HG03469 (cell line): ENCODE measurements around the gene FAM13A.
"Not testable (repeated sequence)": the region's sequence is repeated elsewhere in the genome, so short reads cannot be mapped to it uniquely, and the experiment has no call there.

Experiments used
- ATAC-seq: cut with Tn5 transposase; IDR thresholded peaks from one replicate; pipeline ENCODE4 v1.9.1; 2021; ENCODE audit warnings: mild to moderate bottlenecking, moderate library complexity, moderate number of reproducible peaks; ENCODE audit not compliant: unreplicated experiment

Gene FAM13A

DNA sequence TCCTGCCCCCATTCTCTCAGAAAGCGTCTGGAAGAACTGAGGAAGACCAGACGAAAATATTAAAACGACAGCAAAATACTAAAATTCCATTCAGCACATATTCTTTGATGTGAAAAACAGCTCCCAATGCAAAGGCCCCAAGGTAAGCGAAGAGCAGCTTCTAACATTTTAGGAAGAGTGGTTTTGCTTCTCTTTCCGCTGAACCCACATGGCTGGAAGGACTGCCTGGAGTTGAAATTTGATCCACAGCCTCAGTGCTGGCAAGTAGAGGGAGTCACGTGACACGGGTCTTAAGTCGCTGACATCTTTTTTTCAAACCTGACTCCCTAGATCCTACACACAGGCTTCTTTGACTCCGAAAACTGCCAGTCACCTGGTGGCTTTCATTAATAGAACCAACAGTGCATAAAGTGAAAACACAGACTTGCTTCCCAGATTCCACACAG lies at the start of gene FAM13A:
Gene FAM13A, minus strand, starts transcription at position 233 of the 446 bp plus-strand sequence. Its CDS starts 221 bp downstream, at position 12.
- ATAC-seq: no peak

DNA sequence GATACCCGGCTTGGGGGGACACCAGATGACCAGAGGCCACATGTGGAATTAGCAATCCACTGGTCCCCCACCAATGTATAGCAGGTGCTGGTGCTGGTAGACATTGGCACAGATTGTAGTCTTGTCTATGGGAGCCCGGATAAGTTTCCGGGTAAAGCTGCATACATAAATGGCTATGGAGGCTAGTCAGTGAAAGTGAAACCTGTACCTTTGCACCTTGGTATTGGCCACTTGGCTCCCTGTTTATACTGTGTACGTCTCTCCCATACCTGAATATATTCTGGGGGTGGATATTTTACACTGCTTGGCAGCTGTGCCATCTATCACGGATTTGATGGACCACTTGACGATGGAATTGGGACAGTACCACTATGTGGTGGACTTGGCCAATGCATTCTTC lies 48.7 kb upstream of the FAM13A start:
- ATAC-seq: no peak

DNA sequence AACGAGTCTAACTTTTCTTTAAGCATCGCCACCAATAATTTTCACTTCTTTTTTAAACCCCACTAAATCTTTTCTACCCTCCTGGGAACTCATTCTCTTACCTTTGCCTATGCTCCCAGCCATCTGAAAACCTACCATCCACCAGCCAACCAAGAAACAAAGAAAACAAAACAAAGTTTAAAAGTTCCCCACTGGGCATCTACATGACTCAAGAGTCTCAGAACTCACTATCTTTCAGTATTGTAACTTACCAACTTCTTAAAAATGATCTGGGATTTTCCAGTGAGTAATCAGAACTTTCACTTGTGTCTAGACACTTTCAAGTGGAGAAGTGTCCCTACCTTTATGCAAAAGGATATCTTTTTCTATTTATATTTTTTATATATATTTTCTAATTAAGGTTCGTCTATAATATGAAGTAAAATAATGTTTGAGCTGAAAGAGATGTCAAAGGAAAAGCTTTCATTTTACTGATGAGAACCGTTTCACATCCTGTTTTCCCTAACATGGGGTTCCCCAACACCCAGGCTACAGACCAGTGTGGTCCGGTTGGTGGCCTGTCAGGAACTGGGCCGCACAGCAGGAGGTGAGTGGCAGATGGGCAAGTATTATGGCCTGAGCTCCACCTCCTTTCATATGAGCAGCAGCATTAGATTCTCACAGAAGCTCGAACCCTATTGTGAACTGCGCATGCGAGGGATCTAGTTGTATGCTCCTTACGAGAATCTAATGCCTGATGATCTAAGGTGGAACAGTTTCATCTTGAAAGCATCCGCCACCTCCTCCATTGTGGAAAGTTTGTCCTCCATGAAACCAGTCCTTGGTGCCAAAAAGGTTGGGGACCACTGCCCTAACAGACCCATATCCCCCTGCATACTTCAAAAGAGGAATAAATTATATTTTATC lies 44.5 kb upstream of the FAM13A start:
- ATAC-seq: peak; percentile 85

DNA sequence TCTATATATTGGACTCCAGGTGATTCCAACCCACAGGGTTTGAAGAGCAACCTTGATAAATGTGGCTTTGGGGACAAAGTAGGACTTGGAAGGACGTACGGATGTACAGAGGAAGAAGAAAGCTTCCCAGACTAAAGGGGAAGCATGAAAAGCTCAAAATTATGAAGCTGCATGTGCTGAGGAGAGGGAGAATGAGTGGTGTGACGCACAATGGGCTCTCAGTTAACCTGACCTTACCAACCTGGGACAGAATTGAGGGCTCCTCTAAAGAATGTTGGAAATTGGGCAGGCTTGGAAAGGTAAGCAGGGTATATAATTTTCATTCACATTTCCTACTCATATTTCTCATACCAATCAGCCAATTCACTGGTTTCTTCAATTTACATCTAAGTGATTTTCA lies 43.9 kb upstream of the FAM13A start:
- no peak for ATAC-seq

DNA sequence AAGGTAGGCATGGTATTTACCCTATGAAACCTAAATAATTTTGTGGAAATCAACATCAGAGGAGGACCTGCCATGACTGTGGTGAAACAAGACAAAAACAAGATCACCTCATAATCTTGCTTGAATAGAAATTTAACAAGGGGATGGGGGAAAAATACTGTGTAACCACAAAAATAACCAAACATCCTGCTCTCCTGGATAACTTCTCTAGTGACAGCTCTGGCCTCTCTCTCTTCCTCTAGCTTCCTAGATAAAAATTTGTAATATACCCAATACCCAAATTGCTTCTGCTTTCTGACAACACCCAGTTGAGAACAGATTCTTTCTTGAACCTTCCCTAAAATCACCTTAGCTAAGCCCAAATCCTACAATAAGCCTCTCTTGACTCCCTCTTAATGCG lies 42.5 kb upstream of the FAM13A start:
- ATAC-seq: no peak

DNA sequence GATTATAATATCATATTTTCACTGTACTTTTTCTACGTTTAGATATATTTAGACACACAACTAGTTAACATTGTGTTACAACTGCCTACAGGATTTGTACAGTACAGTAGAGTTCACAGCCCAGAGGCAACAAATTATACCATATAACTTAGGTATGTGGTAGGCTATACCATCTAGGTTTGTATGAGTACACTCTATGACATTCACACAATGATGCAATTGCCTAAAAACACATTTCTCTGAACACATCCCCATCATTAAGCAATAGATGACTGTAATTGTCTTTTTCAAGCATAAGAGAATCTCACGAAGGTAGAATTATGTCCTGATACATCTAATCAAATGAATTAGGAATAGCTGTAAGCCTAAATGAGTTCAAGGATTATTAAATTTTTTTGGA lies 42.0 kb upstream of the FAM13A start:
- no peak for ATAC-seq

DNA sequence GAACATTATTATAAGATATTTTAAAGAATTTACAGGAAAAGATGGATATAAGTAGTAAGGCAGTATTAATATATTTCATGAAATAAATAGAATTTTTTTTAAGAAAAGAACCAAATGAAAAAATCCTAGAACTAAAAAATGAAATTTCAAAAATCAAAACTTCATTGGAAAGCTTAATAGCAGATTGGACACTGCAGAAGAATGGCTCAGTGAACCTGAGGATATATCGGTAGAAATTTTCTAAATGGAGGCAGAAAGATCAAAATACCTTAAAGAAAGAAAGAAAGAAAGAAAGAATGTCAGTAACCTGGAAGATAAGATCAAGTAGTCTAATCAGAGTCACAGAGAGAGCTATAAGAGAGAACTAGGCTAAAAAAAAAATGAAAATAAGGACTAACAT lies 21.3 kb upstream of the FAM13A start:
- ATAC-seq: no peak

DNA sequence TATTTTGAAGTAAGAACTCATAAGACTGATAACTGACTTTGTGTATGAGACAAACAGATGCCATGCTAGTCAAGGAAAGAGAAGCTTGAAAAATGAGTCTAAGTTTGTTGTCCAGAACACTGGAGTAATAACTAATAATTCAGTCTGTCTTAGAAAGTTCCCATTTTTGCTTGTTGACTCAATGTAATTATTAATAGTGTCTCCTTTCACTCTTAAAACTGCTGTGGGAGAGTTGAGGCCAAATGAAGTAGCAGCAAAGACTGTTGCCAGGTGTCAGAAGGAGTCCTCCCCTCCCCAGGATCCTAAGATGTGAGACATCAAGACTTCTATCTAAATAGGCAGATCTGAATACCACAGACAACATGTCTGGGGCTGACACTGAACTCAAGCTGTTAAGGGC lies 20.8 kb upstream of the FAM13A start:
- ATAC-seq: no peak

DNA sequence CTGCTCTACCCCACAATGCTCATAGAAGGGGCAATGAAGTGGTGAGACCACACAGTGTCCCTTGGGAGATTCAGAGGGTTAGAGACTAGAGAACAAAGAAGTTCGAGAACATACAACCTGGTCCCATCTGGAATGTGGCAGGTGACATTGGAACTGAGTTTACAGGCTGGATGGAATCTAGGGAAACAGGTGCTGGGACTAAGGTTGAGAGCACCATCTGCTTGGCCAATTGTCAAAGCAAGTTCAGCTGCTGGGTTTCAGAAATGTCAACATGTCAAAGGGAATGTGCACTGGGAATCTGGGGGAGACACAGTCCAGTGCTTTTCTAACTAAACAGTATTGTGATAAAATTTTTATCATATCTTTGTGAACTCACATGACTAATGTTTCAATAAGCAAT lies 15.9 kb upstream of the FAM13A start:
- ATAC-seq: no peak

DNA sequence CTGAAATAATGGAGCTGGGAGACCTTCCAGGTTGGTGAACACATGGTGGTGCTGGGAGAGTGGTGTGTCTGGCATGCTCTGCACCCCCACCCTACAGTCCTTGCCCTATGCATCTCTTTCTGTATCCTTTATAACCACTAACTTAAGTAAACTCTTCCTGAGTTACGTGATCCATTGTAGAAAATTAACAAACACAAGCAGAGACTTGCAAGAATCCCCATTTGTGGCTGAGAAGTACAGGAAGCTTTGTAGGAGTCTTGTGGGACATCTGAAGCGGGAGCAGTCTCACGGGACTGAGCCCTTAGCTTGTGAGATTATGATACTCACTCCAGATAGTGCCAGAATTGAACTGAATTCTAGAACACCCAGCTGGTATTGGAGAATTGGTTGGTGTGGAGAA lies 14.3 kb upstream of the FAM13A start:
- ATAC-seq: no peak

DNA sequence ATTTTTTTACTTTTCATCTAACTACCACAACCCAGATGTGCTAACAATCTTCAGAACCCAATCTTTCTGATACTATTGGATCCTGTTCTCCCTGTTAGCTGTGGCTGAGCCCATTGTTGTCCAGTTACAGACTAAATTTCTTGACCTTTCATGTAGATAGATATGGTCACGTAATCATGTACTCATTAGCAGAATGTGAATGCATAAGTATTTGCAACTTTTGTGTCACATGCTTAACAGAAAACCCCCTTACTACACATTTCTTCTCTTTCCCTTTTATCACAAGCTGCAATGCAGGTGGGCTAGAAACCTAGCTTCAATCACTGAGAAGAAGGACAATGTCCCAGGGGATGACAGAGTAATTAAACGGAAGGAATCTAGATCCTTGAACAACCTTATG lies 13.1 kb upstream of the FAM13A start:
- peak; percentile 32 for ATAC-seq

DNA sequence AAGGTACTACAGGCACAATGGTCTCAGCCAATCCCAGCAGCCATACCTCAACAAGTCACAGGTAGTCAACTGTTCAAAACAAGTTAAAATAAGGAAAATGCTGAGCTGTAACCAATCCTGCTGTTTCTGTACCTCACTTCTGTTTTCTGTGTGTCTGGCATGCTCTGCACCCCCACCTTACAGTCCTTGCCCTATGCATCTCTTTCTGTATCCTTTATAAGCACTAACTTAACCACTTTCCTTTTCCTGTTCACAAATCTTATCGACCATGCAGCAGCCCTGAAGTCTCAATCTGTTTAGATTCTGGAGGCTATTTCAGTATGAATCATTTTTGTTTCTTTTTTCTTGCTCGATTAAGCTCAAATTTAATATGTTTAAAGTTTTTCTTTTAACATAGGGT lies 12.5 kb upstream of the FAM13A start:
- peak; percentile 84 for ATAC-seq

DNA sequence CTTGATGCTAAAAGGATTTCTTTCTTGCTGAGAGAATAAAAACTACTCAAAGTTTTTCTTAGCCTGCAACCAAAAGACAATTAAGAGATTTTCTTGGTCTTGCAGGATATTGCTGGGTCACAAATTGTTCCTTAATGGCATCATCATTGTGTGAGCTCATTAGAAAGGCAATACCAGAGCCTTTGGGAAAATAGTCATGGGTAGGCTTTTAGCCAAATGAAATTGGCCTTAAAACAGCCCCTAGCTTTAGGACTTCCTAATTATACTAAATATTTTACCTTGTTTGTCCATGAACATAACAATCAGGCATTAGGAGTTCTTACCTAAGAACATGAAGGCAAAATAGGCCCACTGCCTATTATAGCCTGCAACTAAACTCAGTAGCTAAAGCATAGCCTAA lies 10.4 kb upstream of the FAM13A start:
- no peak for ATAC-seq

DNA sequence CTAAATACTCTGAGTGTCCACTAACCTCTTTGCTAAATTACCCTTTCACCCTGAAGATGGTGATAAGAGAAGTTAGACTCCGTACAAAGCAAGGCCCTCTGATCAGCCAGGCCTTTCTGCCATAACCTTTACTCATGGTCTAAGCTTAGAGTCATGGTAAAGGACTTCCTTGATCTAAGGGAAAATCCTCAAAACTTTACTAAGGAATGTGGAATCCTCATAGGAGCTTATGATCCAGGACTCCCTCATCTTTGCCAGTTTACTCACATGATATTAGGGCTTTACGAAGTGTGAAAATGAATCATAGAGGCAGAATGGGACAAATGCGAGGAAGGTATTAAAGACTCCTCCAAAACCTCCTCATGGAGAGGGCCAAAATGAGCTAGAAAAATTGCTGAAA lies 7.9 kb upstream of the FAM13A start:
- no peak for ATAC-seq

DNA sequence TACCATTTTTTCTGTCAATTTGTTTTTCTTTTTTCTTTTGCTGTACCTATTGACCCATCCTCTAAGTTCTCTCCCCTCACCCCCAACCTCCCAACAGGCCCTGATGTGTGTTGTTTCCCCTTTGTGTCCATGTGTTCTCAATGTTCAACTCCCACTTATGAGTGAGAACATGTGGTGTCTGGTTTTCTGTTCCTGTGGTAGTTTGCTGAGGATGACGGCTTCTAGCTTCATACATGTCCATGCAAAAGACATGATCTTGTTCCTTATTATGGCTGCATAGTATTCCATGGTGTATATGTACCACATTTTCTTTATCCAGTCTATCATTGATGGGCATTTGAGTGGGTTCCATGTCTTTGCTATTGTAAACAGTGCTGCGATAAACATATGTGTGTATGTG lies 859 bp upstream of the FAM13A start:
- ATAC-seq: not testable (repeated sequence)

DNA sequence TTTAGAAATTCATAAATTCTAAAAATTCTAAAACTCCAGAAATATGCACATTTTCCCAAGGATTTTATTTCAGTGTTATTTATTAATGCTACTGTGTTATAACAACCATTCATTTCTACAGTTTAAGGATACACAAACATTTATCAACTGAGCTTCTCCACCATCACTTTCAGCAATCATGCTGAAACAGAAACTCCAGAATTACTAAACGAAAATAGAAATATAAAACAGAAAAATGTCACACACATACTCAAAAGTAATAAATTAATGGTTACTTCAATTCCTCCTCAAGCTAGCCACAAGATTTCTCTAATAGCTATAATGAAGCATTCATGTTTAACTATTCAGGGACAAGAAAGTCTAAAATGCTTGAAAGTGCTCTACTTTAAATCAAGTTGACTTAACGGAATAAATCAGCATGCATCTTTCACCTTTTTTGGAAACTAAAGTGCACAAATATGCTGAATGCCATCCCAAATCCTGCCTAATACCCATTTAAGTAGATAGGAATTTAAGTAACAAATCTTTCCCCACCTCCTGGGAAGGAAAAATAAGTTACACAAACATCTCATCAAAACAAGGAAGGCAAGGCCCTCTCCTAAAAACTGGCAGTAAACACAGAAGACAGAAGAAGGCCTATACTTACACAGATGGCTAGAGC lies 563 bp downstream of the FAM13A start:
- ATAC-seq: no peak

DNA sequence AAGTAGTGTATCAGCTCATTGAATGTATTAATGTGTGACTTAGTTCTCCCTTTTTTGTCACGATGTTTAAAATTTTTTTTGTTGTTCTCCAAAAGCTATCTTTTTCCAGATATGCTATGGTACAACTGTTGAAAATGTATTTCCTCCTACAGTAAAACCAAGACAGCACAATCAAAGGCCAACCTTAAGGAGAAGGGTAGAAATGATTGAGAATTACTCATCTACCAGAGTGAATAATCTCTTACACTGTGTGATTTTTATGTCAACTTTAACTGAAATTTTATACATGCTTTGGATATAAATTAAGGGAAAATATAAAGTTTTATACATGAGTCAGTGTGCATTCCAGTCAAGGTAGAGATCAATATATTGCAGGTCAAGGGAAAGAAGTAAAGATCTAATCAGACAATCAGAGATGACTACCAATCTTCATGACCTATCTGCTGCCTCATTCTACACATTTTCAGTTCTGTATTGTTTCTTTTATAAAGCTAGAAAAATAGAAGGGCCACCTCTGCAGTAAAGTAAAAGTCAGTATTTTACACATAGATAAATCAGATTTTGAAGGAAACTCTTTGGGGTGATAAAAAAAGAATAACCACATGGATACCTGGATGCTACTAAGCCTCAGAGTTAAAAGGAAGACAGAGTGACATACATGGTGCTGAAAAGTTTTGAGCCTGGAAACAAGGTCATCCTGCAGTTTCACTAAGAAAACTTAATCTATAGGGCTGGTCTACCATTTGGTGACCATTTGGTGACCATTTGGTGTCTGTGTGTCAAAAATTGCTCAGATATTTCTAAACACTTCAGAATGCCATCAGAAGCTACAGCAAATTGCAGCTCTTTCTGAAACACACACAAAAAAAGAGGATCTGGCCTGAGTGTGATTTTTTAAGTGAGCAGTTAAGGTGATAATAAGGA lies 1.6 kb downstream of the FAM13A start:
- ATAC-seq: no peak

DNA sequence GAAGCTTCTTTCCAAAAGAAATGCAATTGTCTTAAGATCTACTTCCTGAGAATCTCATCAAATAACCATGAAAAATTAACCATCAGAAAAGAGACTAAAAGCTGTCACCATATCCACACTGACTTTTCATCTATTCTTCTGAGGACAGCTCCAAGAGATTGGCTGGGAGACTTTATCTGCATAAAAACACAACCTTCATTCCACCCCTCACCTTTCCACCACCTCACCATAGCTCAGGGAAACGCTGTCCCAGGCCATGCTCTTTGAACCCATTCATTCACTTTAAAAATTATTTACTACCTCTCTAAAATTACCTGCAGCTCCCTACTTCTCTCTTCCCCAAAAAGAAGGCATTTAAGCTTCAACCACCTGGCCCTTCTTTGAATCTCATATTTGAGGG lies 2.4 kb downstream of the FAM13A start:
- ATAC-seq: no peak

DNA sequence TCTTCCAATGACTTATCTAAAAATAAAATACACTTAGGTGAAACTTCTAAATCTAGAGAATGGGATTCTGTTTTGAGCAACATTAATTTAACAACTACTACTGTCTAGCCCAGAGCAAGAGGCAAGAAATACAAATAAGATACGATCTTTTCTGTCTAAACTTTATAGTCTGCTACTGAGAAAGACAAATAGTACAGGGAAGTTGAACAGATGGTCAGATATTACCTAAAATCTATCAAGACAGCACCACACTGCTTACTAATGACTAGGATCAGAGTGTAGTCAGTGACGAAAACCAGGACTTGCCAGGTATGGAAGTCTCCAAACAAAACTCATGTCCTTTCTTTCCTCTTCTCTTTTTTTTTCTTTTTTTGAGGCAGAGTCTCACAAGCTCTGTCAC lies 7.1 kb downstream of the FAM13A start:
- no peak for ATAC-seq

DNA sequence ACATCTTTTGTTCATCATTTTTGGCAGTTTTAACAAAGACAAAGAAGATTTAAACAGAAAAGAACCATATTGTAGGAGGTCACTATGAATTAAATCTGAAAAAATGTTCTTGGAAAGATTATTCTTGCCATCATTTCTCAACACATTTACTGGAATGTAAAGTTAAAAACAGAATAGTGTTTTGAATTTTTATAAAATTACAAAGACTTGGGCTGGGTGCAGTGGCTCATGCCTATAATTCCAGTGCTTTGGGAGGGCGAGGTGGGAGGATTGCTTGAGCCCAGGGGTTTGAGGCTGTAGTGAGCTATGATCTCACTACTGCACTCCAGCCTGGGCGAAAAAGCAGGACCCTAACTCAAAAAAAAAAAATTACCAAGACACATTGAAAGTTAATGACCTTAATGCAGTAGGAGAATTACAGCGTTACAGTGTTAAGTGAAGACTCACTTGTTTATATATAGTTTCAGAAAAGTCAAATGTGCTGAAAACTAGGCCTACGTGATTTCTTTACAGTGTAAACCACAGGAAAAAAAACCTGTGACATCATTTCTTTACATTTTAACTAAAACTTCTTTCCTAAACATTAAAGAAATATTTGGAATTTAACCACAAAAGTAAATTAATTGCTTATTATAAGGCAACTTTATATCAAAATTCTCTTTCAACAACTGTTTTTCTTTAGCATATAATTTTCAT lies 7.9 kb downstream of the FAM13A start:
- ATAC-seq: no peak
